HG03108 (cell line): Measurements from ENCODE around the gene HOGA1.

Source experiments
- ATAC-seq: cut with Tn5 transposase; IDR thresholded peaks from one replicate; pipeline ENCODE4 v1.9.1; 2021; ENCODE audit warnings: moderate library complexity; ENCODE audit not compliant: unreplicated experiment

Gene HOGA1

GRCh38 chr10:97584060-97584797 is at the start of gene HOGA1:
Gene HOGA1, plus strand, starts transcription at chr10:97584389. Its CDS starts 315 bp downstream, at chr10:97584704.
- peak; percentile 61 for ATAC-seq

GRCh38 chr10:97534746-97535367 is 49.3 kb upstream of the HOGA1 start:
- ATAC-seq = no peak

GRCh38 chr10:97537186-97537869 is 46.9 kb upstream of the HOGA1 start:
- no peak for ATAC-seq

GRCh38 chr10:97538411-97538810 is 45.8 kb upstream of the HOGA1 start:
- ATAC-seq = no peak

GRCh38 chr10:97538839-97539238 is 45.4 kb upstream of the HOGA1 start:
- no peak for ATAC-seq

- no peak for ATAC-seq
These were observed 44.5 kb upstream of the HOGA1 start for GRCh38 chr10:97539523-97540200.

- ATAC-seq = no peak
These were observed 43.3 kb upstream of the HOGA1 start for GRCh38 chr10:97540669-97541500.

- ATAC-seq = no peak
These were observed 41.8 kb upstream of the HOGA1 start for GRCh38 chr10:97542169-97543024.

GRCh38 chr10:97543025-97543546 is 41.1 kb upstream of the HOGA1 start:
- no peak for ATAC-seq

GRCh38 chr10:97546456-97547270 is 37.5 kb upstream of the HOGA1 start:
- ATAC-seq = no peak

- no peak for ATAC-seq
These were observed 37.0 kb upstream of the HOGA1 start for GRCh38 chr10:97547271-97547600.

GRCh38 chr10:97547962-97548361 is 36.2 kb upstream of the HOGA1 start:
- ATAC-seq = no peak

- no peak for ATAC-seq
These were observed 35.2 kb upstream of the HOGA1 start for GRCh38 chr10:97548828-97549455.

GRCh38 chr10:97549587-97550322 is 34.4 kb upstream of the HOGA1 start:
- no peak for ATAC-seq

GRCh38 chr10:97550336-97551149 is 33.6 kb upstream of the HOGA1 start:
- ATAC-seq = no peak

- ATAC-seq = no peak
These were observed 32.9 kb upstream of the HOGA1 start for GRCh38 chr10:97551271-97551670.

GRCh38 chr10:97553575-97554031 is 30.6 kb upstream of the HOGA1 start:
- ATAC-seq = no peak
